Activated effector memory CD4-positive, alpha-beta T cell treated with Interleukin-2 at 50 U/mL for 16 hours (primary cell): ENCODE measurements around the gene VNN1.
"Not testable (repeated sequence)": the region's sequence is repeated elsewhere in the genome, so short reads cannot be mapped to it uniquely, and the experiment has no call there.

Experiments used
- DNase-seq: peaks from one replicate; pipeline ENCODE4 v3.0.0-alpha.2; 2020

The VNN1 gene

GRCh38 chr6:132719736-132720448 is 6.0 kb upstream of the VNN1 start:
- no peak for DNase-seq

DNA sequence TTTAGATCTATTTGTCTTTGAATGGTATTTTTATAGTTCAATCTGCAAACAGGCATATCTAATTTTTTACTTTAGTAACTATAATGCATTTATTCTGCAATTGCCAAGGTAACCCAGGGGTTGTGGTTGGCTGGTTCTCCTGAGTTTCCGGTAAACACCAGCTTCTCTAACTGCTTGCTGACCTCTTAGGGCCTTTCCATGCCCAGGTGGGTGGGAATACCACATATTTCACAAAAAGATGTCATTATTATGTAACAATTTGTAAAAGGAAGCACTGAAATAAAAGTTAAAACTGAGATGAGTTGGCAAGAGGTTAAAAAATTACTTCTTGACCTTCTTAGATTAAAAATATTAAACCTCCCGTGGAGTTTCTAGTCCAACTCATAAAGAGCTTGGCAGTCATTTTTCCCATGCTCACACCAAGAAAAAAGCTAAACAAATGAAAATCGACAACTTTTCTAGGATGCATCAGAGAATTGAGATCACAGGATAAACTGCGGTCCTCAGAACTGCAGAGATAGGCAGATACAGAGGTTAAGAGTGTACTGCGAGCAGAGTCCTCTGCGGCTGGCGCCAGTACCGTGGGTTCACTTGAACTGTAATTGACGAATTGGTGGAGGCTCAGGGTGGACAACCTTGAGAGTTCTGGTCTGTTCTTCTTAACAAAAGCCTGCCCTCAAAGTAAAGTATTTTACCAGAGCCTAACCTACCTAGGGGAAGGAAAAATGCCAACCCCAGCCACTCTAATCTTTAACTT is 2.2 kb upstream of the VNN1 start:
- no peak for DNase-seq

- DNase-seq = no peak
Measured at GRCh38 chr6:132715204-132715603, 1.3 kb upstream of the VNN1 start.

- DNase-seq = no peak
Measured at GRCh38 chr6:132714160-132714559, 305 bp upstream of the VNN1 start.

DNA sequence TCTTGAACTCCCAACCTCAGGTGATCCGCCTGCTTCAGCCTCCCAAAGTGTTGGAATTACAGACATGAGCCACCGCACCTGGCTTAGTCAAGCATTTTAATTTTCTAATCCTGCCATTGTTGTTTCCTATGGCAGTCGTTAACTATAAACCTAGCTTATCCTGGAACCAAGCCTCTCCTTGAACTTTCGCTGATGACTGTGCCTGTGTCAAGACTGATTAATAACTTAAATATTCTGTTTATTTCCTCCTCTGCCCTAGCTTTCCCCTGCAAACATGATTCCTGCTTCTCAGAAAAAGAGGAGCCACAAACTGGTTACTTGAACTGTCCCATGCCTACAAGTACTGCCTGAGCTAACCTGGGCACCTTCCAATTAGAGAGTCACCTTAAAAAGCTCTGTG is 1.5 kb downstream of the VNN1 start:
- no peak for DNase-seq

- DNase-seq = no peak
Measured at GRCh38 chr6:132708771-132709170, 5.1 kb downstream of the VNN1 start.

GRCh38 chr6:132708002-132708401 is 5.9 kb downstream of the VNN1 start:
- DNase-seq = no peak

- DNase-seq = not testable (repeated sequence)
Measured at GRCh38 chr6:132706756-132707155, 7.1 kb downstream of the VNN1 start.

DNA sequence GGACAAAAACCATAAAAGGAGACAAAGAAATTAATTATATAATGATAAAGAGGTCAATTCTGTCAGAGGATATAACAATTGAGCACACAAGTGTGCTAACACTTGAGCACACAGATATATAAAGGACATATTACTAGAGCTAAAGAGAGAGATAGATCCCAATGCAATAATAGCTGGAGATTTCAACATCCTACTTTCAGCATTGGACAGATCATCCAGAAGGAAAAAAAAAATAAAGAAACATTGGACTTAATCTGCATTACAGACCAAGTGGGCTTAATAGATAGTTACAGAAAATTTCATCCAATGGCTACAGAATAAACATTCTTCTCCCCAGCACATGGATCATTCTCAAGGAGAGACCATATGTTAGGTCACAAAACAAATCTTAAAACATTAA is 9.9 kb downstream of the VNN1 start:
- DNase-seq = no peak

DNA sequence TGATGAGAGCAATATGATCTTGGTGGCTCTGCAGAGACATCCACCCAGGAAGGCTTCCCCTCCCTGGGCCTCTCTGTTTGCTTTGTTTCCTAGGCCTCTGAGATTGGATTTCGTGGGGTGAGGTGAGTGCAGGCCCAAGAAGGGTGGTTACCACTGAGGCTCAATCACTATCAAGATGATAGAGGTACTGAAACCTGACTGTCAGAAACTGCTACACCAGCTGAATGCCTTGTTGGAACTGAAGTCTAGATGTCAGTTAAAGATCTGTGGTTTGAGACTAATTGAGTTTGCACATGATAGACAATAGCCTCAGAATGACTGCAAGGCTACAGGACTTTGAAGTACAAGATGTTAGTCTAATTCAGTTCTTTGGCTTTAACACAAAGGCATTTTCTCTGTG is 15.2 kb downstream of the VNN1 start:
- no peak for DNase-seq

DNA sequence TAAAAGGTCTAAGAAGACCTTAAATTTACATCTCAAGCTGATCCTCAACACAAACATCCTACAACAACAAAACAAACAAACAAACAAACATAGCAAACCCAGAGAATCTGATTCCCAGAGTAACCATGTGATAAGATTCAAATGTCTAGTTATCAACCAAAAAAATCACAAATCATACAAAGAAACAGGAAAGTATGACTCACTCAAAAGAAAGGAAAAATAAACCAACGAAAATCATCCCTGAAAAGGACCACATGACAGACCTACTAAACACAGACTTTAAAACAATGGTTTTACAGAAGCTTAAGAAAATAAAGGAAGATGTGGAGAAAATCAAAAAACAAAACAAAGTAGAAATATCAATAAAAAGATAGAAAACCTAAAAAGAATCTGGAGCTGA is 18.1 kb downstream of the VNN1 start:
- DNase-seq = no peak

GRCh38 chr6:132693478-132693877 is 20.4 kb downstream of the VNN1 start:
- DNase-seq = no peak

GRCh38 chr6:132690678-132691077 is 23.2 kb downstream of the VNN1 start:
- DNase-seq = no peak

DNA sequence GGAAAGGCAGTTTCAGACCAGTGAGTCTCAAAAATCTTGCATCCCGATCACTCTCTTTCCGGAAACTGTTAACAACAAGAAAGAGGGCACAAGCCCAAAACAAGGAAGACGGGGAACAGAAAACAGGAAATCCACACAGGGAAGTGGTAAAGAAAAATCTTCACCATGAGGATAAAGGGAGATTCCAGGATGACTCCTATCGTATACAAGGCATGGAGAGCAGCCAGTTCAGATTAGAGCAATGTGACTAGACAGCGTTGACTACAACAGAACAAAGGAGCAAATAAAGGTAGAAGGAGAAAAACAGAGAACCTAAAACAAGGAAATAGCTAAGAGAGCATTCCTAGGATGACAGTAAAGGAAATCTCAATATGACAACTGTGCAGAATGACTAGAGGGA is 26.5 kb downstream of the VNN1 start:
- DNase-seq = no peak

DNA sequence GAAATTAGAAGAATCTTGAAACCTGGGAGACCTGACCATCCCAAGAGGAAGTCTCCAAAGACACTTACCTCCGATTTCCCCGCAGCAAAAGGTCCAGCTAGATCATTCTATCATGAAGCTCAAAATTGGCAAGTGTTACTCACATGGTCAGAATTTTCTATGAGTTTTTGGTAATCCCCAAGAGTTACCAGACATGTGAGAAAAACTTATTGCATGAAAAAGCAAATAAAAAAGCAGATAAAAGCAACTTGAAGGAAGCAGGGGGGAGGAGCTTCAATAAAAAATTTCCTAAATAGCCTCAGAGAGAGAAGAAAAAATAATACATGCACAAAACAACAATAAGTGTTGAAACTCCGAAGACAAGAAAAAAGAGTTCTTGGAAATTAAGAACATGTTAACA is 27.3 kb downstream of the VNN1 start:
- no peak for DNase-seq

DNA sequence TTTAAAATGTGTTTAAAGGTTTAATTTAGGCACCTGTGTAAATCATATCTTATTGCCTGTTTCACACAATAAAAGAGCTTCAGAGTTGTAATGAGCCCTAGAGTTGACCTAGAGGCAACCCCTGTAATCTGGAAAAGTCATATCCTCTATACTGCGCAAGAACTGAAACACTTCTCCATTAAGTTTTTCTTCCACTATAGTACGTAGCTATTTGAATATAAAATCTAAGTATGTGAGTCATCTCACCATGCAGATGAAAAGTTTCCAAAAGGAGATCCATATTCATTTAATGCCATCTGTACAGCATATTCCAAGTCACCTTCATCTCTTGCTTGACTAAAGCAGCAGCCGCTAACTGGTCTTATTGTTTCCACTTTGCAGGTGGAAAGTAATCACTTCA is 28.8 kb downstream of the VNN1 start:
- DNase-seq = no peak

GRCh38 chr6:132684272-132684671 is 29.6 kb downstream of the VNN1 start:
- DNase-seq = no peak

GRCh38 chr6:132683543-132683942 is 30.3 kb downstream of the VNN1 start:
- no peak for DNase-seq

GRCh38 chr6:132679094-132679493 is 34.8 kb downstream of the VNN1 start:
- not testable (repeated sequence) for DNase-seq

- DNase-seq = no peak
Measured at GRCh38 chr6:132675749-132676148, 38.1 kb downstream of the VNN1 start.

DNA sequence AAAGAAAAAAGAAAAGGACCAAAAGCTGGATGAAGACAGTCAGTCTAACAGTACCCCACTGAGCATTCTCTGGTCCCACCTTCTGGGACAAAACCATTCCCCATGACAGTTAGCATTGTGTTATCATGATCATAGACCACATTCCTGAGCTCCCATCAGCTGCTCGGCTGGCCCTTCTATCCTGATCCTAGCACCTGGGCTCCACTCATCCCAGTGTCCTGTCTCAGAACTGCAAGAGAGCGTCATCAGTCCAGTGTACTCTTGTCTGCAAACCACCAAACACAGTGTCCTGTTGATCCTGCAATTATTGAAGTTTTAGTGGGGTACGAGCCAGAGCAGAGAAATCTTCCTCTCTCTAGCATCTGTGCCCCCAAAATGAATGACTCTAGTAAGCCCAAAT is 38.9 kb downstream of the VNN1 start:
- no peak for DNase-seq

DNA sequence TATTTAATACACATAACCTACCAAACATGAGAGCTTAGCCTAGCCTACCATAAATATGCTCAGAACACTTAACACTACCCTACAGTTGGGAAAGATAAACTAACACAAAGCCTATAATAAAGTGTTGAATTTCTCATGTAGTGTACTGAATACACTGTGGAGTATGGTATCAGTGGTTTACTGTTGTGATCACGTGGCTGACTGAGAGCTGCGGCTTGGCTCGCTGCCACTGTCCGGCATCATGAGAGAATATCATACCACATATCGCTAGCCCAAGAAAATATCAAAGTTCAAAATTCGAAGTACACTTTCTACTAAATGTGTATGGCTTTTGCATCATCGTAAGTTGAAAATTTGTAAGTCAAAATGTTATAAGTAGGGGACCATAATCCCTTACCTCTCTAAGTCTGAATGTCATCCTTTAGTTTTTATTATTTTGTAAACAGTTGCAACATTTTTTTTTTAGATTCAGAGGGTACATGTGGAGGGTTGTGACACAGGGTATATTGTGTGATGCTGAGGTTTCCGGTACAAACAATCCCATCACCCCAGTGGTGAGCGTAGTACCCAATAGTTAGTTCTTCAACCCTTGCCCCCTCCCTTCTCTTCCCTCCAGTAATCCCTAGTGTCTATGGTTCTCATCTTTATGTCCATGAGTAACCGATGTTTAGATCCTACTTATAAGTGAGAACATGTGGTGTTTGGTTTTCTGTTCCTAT is 40.3 kb downstream of the VNN1 start:
- DNase-seq = no peak

DNA sequence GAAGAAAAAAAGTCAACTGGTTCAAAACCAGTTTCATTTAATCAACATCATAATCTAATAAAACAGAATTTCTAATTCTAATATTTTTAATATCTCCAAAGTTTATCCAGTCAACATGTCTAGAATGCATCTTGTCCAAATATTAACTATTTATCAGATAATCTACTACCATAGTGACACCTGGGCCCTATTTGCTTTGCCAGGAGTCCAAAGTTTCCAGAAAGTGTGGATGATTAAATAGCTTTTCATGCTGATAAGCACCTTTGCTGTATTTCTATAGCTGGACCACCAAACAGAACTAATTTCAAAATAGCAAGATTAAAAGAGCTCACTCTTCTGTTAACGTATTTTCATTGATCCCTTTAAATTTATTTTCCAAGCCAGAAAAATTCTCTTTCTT is 42.6 kb downstream of the VNN1 start:
- DNase-seq = no peak

- DNase-seq = no peak
Measured at GRCh38 chr6:132669690-132670291, 44.1 kb downstream of the VNN1 start.
